Amygdala (tissue), 56 donors: ENCODE results near the gene TMEM115.

Source experiments
- DNase-seq, 56 donors: peaks; one replicate each; lab custom pipeline; 2025; lab: John Stamatoyannopoulos, UW

TMEM115 gene

DNA sequence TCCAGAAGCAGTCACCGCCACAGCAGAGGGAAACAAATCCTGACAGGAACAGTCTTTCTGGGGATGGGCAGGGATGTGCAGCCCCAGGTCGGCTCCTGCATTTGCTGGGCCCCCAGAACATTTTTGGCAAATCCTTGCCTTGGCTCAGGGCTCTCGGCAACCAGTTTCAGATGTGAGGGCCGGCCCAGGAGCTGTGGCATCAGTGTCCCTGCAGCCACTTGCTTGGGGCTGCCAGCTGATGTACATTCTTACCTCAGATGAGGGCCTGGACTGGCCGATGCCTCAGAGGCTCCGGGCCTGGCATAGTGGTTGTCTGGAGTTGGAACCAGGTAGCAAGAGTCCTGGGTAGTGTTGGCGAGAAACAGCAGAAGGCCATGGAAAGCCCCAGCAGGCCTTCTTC, 4.5 kb downstream of the TMEM115 start:
- no peak for DNase-seq

DNA sequence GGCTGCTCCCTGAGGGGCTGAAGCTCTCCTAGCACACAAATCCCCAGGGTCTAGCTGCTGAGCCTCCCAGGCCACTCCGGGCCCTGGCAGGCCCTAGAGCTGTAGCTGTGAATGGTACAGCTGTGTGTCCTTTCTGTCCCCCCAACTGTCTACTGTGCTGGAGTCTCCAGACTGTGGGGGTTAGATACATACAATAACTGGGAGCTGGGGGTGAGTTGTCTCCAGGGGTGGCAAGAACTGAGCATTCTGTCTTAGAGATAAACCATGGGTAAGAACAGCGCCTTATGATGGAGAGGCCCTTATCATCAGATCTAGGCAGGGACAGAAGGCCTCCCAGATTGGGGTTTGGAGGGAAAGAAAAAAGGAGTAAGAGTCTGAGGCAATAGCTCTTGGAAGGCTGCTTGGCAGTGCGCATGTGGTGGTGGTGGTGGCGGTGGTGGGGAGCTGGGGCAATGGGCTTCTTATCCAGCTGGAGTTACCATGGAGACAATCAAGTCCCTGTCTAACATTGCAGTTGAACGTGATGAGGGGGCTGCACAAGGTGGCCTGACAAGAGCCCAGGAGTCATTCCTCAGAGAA, 5.0 kb downstream of the TMEM115 start:
- DNase-seq: no peak

DNA sequence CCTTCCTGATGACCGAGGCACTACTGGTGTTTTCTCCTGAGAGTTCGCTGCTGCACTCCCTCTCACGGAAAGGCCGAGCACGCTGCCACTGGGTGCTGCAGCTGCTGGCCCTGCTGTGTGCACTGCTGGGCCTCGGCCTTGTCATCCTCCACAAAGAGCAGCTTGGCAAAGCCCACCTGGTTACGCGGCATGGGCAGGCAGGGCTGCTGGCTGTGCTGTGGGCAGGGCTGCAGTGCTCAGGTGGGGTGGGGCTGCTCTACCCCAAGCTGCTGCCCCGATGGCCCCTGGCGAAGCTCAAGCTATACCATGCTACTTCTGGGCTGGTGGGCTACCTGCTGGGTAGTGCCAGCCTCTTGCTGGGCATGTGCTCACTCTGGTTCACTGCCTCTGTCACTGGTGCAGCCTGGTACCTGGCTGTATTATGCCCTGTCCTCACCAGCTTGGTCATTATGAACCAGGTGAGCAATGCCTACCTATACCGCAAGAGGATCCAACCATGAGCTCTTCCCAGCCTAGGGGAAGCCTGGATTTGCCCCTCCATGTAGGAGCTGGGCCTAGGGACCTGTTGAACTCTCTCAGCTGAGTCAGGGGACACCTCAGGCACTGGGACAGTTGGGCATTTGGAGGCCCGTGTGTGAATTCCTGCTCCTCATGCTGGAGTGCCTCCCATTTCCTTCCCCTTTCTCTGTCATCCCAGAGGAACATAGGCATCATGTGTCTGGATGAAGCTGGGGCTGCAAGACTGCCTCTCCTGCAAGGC, 5.9 kb downstream of the TMEM115 start:
- no peak for DNase-seq

DNA sequence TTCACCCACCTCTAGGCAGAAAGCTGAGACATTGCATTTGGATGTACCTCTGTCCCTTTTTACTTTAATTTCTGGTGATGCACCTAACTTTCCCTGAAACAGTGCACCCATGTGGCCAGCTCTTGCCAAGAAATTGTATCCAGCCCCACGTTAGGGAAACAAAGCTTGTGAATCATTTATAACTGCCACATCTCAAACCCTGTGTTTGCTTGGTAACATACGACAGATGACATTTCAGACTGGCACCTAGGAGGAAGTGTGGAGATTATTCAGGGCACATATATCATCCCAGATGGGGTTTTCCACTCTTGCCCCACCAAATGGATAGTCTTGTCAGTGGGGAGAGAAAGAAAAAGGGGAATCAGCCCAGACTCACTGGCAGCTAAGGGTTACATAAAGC, 6.5 kb downstream of the TMEM115 start:
- DNase-seq: no peak

DNA sequence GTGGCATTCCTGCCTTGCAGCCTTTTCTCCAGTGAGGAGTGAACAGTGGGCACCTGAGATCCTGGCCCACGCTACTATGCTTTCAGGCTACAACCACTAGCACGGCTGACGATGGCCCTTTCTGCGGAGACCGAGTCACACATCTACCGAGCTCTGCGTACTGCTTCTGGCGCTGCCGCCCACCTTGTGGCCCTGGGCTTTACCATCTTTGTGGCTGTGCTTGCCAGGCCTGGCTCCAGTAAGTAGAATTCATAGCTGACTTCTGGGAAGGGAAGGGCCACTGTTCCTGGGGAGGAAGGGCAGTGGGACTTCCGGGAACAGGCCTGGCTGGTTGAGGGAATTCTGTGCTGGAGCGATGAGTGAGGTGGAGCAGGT, 8.0 kb downstream of the TMEM115 start:
- DNase-seq: peak in 1 of 56 donors; percentile 42

DNA sequence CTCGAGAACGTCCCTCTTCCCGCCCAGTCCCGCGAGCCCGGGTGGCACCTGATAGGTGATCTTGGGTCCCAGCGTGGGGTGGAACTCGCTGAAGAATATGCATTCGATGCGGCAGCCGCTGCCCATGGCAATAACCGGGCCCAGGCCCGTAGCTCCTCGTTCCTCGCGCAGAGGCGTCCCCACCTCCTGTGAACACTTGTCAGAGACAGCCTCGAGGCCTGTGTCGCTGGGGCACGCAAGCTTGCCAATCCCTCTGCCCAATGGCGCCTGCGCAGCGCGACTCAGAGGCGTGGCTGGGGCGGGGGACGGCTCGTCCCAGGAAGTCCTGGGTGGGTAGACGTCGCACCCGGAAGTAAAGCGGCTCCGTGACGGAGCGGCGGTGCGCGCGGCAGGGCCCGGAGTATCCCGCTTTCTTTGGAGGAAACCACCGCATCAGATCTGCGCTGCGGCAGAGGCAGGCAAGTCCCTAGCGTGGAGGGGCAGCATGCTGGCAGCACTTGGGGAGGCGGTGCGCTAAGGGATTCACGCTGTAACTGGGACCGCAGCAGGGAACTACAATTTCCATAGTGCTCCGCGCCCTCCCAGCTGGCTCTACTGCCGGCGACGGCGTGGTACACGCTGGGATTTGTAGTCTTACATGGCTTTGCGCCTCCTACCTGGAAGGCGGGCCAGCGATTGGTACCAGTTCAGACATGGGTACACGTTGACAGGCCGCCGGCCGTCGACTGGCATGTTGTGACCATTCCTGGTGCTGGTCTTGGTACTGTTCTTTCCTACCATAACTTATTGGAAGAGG, 8.6 kb downstream of the TMEM115 start, which contains the start of the genes CYB561D2 and NPRL2:
TSS of gene CYB561D2 (plus strand) at position 336 of the 796 bp plus-strand sequence. CDS start 572 bp downstream, outside the sequence.
TSS of gene NPRL2 (minus strand) at position 249 of the 796 bp plus-strand sequence. CDS start at position 126, 123 bp downstream.
- peak; percentile 81 to 99 (median 97) for DNase-seq

DNA sequence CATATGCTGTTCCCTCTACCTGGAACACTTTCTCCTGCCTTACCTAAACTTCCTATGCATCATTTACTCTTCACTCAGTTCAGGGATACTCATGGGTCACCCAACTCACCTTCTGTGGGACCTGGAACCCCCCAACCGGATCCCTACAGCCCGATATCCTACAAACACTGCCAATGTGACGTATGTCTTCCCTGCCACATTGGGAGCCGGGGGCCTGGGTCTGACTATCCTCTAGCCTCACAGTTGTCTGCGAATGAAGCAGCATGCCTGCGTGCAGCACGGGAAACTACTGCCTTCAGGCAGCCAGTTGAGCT, 9.2 kb downstream of the TMEM115 start:
- no peak for DNase-seq

DNA sequence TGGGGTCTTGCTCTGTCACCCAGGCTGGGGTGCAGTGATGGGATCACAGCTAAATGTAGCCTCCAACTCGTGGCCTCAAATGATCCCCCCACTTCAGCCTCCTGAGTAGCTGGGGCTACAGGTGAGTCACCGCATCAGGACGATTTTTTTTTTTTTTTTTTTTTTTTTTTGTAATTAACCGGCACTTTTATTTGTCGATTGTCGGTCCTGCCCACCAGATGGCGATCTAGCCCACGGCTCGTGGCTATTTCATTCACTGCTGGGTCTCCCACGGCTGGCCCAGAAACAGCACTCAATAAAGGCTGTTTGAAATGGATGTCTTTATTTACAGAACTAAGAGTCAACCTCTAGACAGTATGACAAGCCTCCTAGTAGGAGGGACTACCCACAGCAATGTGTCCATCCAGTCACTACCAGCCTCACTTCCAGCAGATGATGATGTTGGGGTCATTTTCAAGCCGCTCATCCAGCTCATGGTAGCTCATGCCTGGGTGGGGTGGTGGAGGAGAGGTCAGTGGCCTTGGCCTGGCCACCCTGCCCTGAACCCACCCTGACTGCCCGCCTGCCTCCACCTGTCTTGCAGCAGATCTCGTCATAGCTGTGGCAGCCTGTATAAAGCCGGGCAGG, 12.0 kb downstream of the TMEM115 start:
- DNase-seq: peak in 41 of 56 donors; percentile 8 to 79 (median 38)

DNA sequence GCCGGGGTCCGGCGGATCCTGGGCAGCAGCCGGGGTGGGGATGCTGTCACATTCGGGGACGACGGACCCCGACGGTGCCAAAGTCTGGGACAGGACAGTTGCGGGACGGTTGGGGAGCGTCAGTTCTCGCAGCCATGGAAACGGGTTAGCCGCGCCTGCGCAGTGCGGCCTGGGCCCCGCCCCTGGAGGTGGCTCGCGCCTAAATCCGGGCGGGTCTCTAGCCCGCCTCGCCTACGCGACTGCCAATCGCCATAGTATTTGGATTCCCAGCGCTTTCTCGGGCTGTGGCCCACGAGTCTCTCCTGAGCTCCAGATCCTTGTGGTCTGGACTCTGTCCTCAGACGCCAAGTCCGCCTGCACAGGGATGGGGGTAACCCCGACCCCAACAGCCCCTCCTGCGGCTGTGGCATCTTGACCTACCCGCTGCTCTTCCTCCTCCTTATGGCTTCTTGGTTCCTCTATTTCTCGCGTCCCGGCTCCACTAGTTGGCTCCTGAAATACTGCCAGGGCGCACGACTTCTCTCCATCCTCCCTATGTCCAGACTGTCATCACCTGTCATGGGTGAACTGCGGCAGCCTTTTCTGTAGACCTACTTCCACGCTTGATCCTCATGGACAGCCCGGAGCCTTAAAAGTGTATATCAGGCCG, 13.6 kb downstream of the TMEM115 start, which contains the start of gene ZMYND10:
TSS of gene ZMYND10 (minus strand) at position 147 of the 649 bp plus-strand sequence. CDS start 153 bp downstream, outside the sequence.
- DNase-seq: peak in 27 of 56 donors; percentile 3 to 59 (median 22)

DNA sequence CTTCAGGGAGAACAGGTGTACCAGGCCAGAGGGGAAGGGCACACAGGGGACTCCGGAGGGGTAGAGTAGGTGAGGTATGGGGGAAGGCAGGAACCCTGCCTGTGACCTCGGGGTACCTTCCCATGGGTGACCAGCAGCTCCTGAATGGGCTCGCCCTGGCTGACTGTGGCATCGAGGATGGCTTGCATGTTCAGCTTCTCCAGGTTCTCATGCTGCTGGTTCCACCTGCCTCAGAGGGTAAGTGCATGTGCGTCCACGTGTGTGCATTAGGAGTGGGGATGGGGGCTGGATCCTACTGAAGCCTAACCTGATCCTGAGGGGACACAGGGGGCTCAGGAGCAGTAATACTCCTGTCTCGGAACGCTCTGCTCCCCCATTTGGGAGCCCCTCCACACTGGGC, 14.3 kb downstream of the TMEM115 start:
- DNase-seq: no peak

DNA sequence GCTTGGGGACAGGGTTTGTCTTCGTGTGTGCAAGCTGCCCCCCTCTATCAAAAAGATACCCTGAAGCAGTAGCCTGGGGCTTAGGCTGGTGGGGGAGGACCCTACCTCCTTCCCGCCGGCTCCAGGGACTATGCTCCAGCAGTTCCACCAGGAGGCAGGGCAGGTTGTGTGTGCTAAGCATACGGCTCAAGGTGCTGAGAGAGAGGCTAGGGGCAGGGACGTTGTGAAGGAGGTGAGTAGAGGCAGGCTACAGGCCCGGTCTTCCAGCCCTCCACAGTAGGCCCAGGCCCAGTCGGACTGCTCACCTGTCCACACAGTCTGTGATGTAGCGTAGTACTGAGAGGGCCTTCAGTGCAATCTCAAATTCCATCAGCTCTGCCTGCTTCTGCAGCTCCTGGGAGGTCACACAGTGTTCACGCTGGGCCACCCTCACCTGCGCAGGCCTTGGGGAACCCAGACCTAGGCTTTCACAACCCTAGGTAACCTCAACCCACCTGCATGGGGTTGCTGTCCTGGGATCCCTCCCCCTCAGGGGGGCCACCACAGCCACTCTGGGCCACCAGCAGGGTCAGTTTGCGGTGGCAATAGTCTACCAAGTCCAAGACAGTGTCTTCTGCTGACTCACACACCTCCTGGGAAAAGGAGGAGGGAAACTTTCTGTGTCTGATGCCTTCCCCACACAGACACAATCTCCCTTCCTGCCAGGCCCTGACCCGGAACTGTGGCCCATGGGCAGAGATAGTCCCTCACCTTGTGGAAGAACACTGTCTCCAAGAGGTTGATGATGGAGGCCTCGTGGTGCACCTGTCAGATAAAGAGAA, 16.3 kb downstream of the TMEM115 start:
- no peak for DNase-seq

DNA sequence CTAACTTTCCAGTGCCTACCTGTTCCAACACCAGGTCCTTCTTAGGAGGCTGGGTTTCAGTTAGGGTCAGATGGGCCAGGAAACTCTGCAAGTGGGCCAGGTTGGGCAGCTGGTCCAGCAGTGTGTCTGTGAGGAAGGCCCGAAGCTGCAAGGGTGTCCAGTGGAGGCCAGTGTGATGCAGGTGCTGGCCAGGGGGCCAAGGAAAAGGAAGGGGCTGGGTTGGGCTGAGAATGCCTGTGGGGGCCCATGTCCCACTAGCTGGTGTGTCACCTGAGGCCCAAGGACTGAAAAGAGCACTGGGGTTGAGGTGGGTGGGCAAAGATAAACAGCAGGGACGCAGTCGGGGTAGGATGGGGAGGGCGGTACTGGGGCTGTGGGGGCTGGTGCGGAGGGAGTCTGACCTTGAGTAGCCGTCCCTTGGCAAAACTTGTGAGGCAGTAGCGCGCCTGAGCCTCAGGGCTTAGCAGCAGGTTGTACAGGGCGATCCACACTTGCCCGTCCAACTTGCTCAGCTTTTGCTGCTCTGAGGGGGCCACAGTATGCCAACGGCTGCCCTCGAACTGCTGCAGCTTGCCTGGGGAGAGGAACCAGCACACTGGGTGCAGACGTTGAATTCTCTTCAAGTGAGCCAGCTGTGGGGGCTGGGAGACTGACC, 17.2 kb downstream of the TMEM115 start:
- DNase-seq: no peak

DNA sequence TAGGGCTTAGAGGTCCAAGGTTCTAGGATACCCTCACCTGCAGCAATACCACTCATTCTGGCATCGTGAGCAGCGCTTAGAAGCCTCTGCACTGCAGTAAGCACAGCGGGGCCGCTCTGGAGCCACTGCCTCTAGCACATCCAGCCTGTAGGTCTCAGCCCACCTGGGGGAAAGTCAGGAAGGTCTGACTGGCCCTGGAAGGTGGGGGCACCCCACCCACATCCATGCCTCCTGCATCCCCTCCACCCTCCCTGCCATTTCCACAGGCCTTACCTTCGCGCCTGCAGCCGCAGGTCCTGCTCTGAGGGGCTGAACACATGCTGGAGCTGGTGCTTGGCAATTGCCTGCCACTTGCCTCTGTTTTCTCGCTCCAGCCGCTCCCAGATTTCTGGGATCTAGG, 17.8 kb downstream of the TMEM115 start:
- no peak for DNase-seq

DNA sequence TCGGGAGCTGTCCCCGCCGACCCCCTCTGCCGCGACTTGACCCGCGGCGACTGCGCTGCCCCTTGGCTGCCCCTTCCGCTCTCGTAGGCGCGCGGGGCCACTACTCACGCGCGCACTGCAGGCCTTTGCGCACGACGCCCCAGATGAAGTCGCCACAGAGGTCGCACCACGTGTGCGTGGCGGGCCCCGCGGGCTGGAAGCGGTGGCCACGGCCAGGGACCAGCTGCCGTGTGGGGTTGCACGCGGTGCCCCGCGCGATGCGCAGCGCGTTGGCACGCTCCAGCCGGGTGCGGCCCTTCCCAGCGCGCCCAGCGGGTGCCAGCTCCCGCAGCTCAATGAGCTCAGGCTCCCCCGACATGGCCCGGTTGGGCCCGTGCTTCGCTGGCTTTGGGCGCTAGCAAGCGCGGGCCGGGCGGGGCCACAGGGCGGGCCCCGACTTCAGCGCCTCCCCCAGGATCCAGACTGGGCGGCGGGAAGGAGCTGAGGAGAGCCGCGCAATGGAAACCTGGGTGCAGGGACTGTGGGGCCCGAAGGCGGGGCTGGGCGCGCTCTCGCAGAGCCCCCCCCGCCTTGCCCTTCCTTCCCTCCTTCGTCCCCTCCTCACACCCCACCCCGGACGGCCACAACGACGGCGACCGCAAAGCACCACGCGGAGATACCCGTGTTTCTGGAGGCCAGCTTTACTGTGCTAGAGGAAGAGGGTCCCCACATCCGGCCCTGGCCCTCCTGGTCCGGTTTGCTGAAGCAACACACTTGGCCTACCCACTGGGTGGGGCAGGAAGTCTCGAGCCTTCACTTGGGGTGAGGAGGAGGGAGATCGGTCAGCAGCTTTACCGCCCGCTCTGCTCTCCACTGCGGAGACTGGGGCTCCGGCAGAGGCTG, 18.6 kb downstream of the TMEM115 start, which contains the start of gene RASSF1:
TSS of gene RASSF1 (minus strand) at position 389 of the 882 bp plus-strand sequence. CDS start at position 358, 31 bp downstream.
- DNase-seq: peak in 4 of 56 donors; percentile 21 to 33 (median 26)

DNA sequence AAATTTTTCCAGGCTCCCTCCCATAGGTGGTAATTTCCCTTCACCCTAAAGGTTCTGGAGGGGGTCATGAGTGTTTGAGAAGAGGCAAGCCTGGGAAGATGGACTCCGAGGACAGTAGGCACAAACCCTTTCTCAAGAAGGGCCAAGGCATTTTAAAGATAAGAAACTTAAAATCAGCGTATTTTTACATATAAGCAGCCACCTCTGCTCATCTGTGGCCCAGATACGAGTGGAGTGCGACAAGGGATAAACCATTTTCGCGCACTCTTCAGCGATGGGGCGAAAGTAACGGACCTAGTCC, 19.2 kb downstream of the TMEM115 start:
- no peak for DNase-seq

DNA sequence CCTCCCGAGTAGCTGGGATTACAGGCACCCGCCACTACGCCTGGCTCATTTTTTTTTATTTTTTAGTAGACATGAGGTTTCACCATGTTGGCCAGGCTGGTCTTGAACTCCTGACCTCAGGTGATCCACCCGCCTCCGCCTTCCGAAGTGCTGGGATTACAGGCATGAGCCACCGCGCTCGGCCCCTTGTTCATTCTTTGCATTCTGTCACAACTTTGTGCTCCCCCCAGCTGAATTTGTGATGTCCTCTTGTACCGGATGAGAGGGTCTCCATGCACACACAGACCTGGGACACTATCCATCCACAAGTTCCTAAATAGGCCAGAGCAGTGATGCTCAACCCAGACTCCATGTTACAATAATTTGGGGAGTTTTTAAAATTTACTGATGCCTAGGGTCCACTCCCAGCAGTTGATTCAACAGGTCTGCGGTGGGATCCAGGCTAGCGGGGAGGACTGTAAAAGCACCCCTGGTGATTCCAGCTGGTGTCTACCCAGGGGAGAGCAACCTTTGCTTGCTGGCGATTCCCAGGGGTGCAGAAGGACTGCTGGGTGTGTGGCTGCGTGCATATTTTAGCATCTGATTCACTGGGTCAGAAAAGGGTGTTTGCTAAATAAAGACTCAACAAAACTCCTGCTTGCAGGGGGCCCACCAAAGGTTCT, 19.7 kb downstream of the TMEM115 start:
- no peak for DNase-seq

DNA sequence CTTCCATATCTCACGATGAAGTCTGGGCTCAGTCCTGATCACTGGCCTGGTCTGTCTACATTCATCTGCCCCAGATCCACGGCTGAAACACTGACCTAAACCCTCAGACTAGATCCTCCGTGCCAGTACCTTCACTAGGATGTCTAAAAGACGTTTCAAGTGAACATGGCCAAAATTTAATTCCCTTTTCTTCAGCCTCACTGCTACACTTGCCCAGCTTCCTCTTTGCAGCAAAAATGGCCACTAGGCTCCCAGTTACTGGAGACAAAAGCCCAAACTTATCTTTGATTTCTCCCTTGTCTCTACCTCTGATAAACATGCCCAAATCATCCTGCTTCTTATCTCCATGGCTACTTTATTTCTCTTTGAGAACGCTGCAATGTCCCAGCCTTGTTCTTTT, 20.4 kb downstream of the TMEM115 start:
- DNase-seq: no peak
